ENCODE measurements around the gene CNOT1. TPM values are rescaled to one million over a fixed set of nuclear protein-coding genes. Genes with fewer than 3 reads are reported as not detected.
A peak's percentile ranks its signal among the peaks of the same experiment; 100 is the strongest.

CNOT1 gene
- polyA plus RNA-seq, 5 donors = 173 to 200 (median 185) TPM

- DNase-seq = no peak
Measured at GRCh38 chr16:58488531-58488930, 141.1 kb downstream of the CNOT1 start.

- DNase-seq = peak; percentile 70 to 76
Measured at GRCh38 chr16:58487566-58488351, 141.9 kb downstream of the CNOT1 start.

GRCh38 chr16:58485184-58485887 lies 144.3 kb downstream of the CNOT1 start:
- no peak for DNase-seq

- DNase-seq = no peak
Measured at GRCh38 chr16:58481931-58482330, 147.7 kb downstream of the CNOT1 start.

- DNase-seq = no peak
Measured at GRCh38 chr16:58481226-58481869, 148.3 kb downstream of the CNOT1 start.

GRCh38 chr16:58478427-58478826 lies 151.2 kb downstream of the CNOT1 start:
- DNase-seq = no peak

GRCh38 chr16:58476791-58477190 lies 152.8 kb downstream of the CNOT1 start:
- DNase-seq = no peak

- DNase-seq = no peak
Measured at GRCh38 chr16:58475091-58475619, 154.5 kb downstream of the CNOT1 start.

GRCh38 chr16:58474296-58474695 lies 155.3 kb downstream of the CNOT1 start:
- no peak for DNase-seq

- no peak for DNase-seq
Measured at GRCh38 chr16:58472827-58473226, 156.8 kb downstream of the CNOT1 start.

GRCh38 chr16:58472266-58472665 lies 157.4 kb downstream of the CNOT1 start:
- DNase-seq = no peak

GRCh38 chr16:58471209-58471975 lies 158.2 kb downstream of the CNOT1 start:
- no peak for DNase-seq

Other genes with a start within 250 kb of the CNOT1 start
- 10 to 100 TPM in 4 of 5 donors, 1 to 10 TPM in 1; 9.5 to 14.8 (median 10.9) TPM for gene GINS3, start 237.4 kb downstream of the CNOT1 start, polyA plus RNA-seq (ENCODE audit: insufficient read depth in 1 of 5, insufficient read length in 5 of 5, low replicate concordance in 1 of 5)
- 10 to 100 TPM in 4 of 5 donors, 1 to 10 TPM in 1; 9.8 to 16.5 (median 12.9) TPM for gene NDRG4, start 129.7 kb downstream of the CNOT1 start, polyA plus RNA-seq (ENCODE audit: insufficient read depth in 1 of 5, insufficient read length in 5 of 5, low replicate concordance in 1 of 5)
- gene SETD6, start 114.3 kb downstream of the CNOT1 start, polyA plus RNA-seq (ENCODE audit: insufficient read depth in 1 of 5, insufficient read length in 5 of 5, low replicate concordance in 1 of 5) = 10 to 100 TPM; 30.6 to 37.1 (median 34.8) TPM
- 10 to 100 TPM; 10.9 to 12.1 (median 11.3) TPM for gene SLC38A7, start 54.9 kb upstream of the CNOT1 start, polyA plus RNA-seq (ENCODE audit: insufficient read depth in 1 of 5, insufficient read length in 5 of 5, low replicate concordance in 1 of 5)
- gene GOT2, start 104.5 kb upstream of the CNOT1 start, polyA plus RNA-seq (ENCODE audit: insufficient read depth in 1 of 5, insufficient read length in 5 of 5, low replicate concordance in 1 of 5) = 10 to 100 TPM; 52.1 to 58.4 (median 53.9) TPM

Measured in right lung (tissue), 5 donors.